ENCODE data around the gene TENT4A.

- TF ChIP-seq, protein P1, sequence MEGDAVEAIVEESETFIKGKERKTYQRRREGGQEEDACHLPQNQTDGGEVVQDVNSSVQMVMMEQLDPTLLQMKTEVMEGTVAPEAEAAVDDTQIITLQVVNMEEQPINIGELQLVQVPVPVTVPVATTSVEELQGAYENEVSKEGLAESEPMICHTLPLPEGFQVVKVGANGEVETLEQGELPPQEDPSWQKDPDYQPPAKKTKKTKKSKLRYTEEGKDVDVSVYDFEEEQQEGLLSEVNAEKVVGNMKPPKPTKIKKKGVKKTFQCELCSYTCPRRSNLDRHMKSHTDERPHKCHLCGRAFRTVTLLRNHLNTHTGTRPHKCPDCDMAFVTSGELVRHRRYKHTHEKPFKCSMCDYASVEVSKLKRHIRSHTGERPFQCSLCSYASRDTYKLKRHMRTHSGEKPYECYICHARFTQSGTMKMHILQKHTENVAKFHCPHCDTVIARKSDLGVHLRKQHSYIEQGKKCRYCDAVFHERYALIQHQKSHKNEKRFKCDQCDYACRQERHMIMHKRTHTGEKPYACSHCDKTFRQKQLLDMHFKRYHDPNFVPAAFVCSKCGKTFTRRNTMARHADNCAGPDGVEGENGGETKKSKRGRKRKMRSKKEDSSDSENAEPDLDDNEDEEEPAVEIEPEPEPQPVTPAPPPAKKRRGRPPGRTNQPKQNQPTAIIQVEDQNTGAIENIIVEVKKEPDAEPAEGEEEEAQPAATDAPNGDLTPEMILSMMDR (IDR thresholded peaks at IDR 0.05), result no peak
- no peak for TF ChIP-seq POLR2AphosphoS5 (IDR thresholded peaks at IDR 0.05)
Observed at GRCh38 chr5:6707852-6708251, 5.4 kb upstream of the TENT4A start.
